Neural progenitor cell (in vitro differentiated cells): ENCODE results near the gene PRODH2. TPM values are rescaled to one million over a fixed set of nuclear protein-coding genes. Genes with fewer than 3 reads are reported as not detected.
"Not testable (repeated sequence)": the region's sequence is repeated elsewhere in the genome, so short reads cannot be mapped to it uniquely, and the experiment has no call there.

ENCODE experiments used
- DNase-seq: peaks from one replicate; pipeline ENCODE4 v3.0.0-alpha.2; 2016; ENCODE audit warnings: low spot score
- H2AFZ ChIP-seq: fragments of 200-600 bp; sonication (generic); replicated peaks from 2 replicates; pipeline ENCODE4 v1.6.1; 2016; ENCODE audit warnings: antibody characterized with exemption
- H3F3A ChIP-seq: fragments of 200-600 bp; sonication (generic); 2 replicates; pipeline ENCODE4 v1.6.1; 2016; ENCODE audit warnings: antibody characterized with exemption, low read depth
- H3K27ac ChIP-seq: fragments of 200-600 bp; sonication (generic); 2 replicates; pipeline ENCODE4 v1.5.1; 2016; ENCODE audit warnings: mild to moderate bottlenecking
- H3K27me3 ChIP-seq: fragments of 200-600 bp; sonication (generic); 2 replicates; pipeline ENCODE4 v1.6.1; 2016; ENCODE audit warnings: mild to moderate bottlenecking, moderate library complexity
- H3K36me3 ChIP-seq: fragments of 200-600 bp; sonication (generic); 2 replicates; pipeline ENCODE4 v1.5.1; 2016
- H3K4me1 ChIP-seq: fragments of 200-600 bp; sonication (generic); 2 replicates; pipeline ENCODE4 v1.6.1; 2016; ENCODE audit warnings: mixed run types
- H3K4me2 ChIP-seq: fragments of 200-600 bp; sonication (generic); 2 replicates; pipeline ENCODE4 v1.6.1; 2016
- H3K4me3 ChIP-seq: fragments of 200-600 bp; sonication (generic); 2 replicates; pipeline ENCODE4 v1.5.1; 2016
- H3K79me2 ChIP-seq: fragments of 200-600 bp; sonication (generic); 2 replicates; pipeline ENCODE4 v1.6.1; 2016; ENCODE audit warnings: low read depth
- H3K9ac ChIP-seq: fragments of 200-600 bp; sonication (generic); 2 replicates; pipeline ENCODE4 v1.6.1; 2016
- H3K9me3 ChIP-seq: fragments of 200-600 bp; sonication (generic); 2 replicates; pipeline ENCODE4 v1.5.1; 2016; ENCODE audit warnings: low read depth
- H4K20me1 ChIP-seq: fragments of 200-600 bp; sonication (generic); 2 replicates; pipeline ENCODE4 v1.6.1; 2016; ENCODE audit warnings: low read depth
- H3K27ac Mint-ChIP-seq: 3 replicates; pipeline ENCODE4 v1.8.0; 2021; ENCODE audit warnings: mixed read lengths
- H3K27me3 Mint-ChIP-seq: 2 replicates; pipeline ENCODE4 v1.8.0; 2022; ENCODE audit warnings: low read depth, mild to moderate bottlenecking, inconsistent platforms, moderate library complexity, mixed read lengths; ENCODE audit not compliant: insufficient read depth
- H3K36me3 Mint-ChIP-seq: 3 replicates; pipeline ENCODE4 v1.8.0; 2021; ENCODE audit warnings: mixed read lengths
- H3K4me1 Mint-ChIP-seq: 3 replicates; pipeline ENCODE4 v1.8.0; 2021; ENCODE audit warnings: mixed read lengths
- H3K4me3 Mint-ChIP-seq: 3 replicates; pipeline ENCODE4 v1.8.0; 2021; ENCODE audit warnings: mild to moderate bottlenecking, moderate library complexity, mixed read lengths
- H3K9me3 Mint-ChIP-seq: 3 replicates; pipeline ENCODE4 v1.8.0; 2020; ENCODE audit warnings: mixed read lengths
- EZH2 ChIP-seq: fragments of 200-600 bp; sonication (generic); IDR thresholded peaks from 2 replicates; pipeline ENCODE4 v1.6.1; 2017; ENCODE audit warnings: antibody characterized with exemption, mild to moderate bottlenecking, moderate library complexity
- EZH2phosphoT487 ChIP-seq: fragments of 200-600 bp; sonication (generic); IDR thresholded peaks from 2 replicates; pipeline ENCODE4 v1.6.1; 2017; ENCODE audit warnings: antibody characterized with exemption
- total RNA-seq: library from RNA; depleted of rRNA; stranded (reverse); fragments of >200 nt; gene quantifications from 2 replicates; pipeline ENCODE4 v1.2.3, GENCODE V29; 2015; ENCODE audit warnings: low replicate concordance
- TF ChIP-seq, protein P1 (sequence below): fragments of 200-600 bp; sonication (generic); IDR thresholded peaks from 2 replicates; pipeline ENCODE4 v1.5.1; 2017; ENCODE audit warnings: antibody characterized with exemption, mild to moderate bottlenecking

PRODH2 gene
- total RNA-seq, 1 donor from 2014 or later, result not detected

DNA sequence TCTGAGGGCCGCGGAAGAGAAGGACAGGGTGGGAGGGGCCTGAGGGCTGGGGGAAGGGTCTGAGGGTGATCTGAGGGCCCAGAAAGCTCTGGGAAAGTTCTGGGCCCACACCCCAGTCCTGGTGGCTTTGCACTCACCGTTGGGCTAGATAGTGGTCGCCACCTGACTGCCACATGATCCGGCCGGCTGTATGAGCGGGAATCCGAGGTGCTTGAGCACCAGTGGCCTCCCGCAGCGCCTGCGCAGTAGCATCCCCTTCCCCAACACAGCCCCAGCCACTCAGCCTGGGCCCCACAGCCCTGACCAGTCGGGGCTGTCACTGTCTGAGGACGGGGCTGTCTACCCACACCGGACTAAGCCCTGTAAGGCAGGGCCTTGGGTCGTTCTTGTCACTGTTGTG lies 15.0 kb downstream of the PRODH2 start:
- H3K4me3 ChIP-seq, result peak overlapping the region; percentile 25
- TF ChIP-seq, protein P1, sequence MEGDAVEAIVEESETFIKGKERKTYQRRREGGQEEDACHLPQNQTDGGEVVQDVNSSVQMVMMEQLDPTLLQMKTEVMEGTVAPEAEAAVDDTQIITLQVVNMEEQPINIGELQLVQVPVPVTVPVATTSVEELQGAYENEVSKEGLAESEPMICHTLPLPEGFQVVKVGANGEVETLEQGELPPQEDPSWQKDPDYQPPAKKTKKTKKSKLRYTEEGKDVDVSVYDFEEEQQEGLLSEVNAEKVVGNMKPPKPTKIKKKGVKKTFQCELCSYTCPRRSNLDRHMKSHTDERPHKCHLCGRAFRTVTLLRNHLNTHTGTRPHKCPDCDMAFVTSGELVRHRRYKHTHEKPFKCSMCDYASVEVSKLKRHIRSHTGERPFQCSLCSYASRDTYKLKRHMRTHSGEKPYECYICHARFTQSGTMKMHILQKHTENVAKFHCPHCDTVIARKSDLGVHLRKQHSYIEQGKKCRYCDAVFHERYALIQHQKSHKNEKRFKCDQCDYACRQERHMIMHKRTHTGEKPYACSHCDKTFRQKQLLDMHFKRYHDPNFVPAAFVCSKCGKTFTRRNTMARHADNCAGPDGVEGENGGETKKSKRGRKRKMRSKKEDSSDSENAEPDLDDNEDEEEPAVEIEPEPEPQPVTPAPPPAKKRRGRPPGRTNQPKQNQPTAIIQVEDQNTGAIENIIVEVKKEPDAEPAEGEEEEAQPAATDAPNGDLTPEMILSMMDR, result no peak
- TF ChIP-seq EZH2phosphoT487 (no peak), EZH2 (no peak)
- peaks cover 5% of the 10 kb centered on the region for H3K4me1 ChIP-seq
- H3K27ac ChIP-seq, result no peak overlapping the region
- no peak overlapping the region for H3K27ac Mint-ChIP-seq
- peaks cover 46% of the 10 kb centered on the region for H3K27me3 ChIP-seq
- no peaks in the 10 kb centered on the region for H3K9me3 Mint-ChIP-seq
- H3F3A ChIP-seq, result no peaks in the 10 kb centered on the region
- peak overlapping the region; percentile 93 for H2AFZ ChIP-seq
- H4K20me1 ChIP-seq, result no peaks in the 10 kb centered on the region
- peaks cover 5% of the 10 kb centered on the region for H3K4me1 Mint-ChIP-seq
- peaks cover 44% of the 10 kb centered on the region for H3K27me3 Mint-ChIP-seq
- no peaks in the 10 kb centered on the region for H3K36me3 Mint-ChIP-seq
- no peak overlapping the region for H3K9ac ChIP-seq
- no peaks in the 10 kb centered on the region for H3K79me2 ChIP-seq
- no peak overlapping the region for H3K4me3 Mint-ChIP-seq
- H3K36me3 ChIP-seq, result no peaks in the 10 kb centered on the region
- DNase-seq, result peak; percentile 51
- H3K9me3 ChIP-seq, result no peaks in the 10 kb centered on the region
- H3K4me2 ChIP-seq, result peak overlapping the region; percentile 68

DNA sequence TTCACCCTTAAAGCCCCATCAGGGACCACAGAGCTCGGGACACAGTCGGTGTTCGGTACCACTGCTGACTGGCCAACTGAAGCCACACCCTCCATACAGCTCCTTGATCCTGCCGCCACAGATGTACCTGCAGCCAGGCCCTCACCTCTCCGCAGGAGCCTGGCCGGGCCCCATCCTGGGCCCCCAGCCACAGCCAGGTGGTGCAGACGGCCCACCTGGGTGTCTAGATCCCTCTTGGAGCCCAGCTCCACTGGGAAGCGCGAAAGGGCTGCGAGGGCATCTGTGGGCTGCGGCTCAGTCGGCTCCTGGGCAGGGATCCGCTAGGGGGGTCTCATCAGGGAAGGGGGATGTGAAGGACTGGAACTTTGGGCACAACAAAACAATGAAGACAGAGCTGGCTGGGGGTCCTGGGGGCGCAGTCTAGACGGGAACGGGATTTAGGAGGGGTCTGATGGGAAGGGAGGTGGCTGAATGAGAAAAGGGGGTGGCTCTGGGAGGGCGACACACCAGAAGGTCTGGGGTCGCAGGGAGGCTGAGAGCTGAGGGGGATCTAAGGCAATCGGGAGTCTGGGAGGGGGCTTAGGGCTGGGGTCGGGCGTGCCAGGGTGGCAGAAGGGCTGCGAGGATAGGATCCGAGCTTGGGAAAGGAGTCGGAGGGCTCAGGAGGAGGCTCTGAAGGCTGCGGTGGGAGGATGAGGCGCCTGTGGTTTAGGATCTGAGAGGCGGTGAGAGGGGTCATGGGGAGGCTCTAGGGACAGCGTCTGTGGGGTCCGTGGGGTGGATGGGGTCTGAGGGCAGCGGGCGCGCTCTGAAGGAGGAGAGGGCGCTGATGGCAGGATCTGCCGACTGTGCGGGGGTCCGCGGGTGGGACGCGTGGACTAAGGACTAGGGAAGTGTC lies 15.8 kb downstream of the PRODH2 start:
- peak overlapping the region; percentile 44 for H3K4me3 Mint-ChIP-seq
- H3K36me3 ChIP-seq, result no peaks in the 10 kb centered on the region
- H3K79me2 ChIP-seq, result no peaks in the 10 kb centered on the region
- H2AFZ ChIP-seq, result peak overlapping the region; percentile 93
- peak; percentile 68 for TF ChIP-seq EZH2
- TF ChIP-seq EZH2phosphoT487, result no peak
- TF ChIP-seq, protein P1, result no peak
- H3K4me1 Mint-ChIP-seq, result peaks cover 5% of the 10 kb centered on the region
- no peaks in the 10 kb centered on the region for H3F3A ChIP-seq
- peak overlapping the region; percentile 68 for H3K4me2 ChIP-seq
- no peaks in the 10 kb centered on the region for H3K36me3 Mint-ChIP-seq
- H3K4me1 ChIP-seq, result peaks cover 5% of the 10 kb centered on the region
- H3K27me3 Mint-ChIP-seq, result peaks cover 44% of the 10 kb centered on the region
- H3K4me3 ChIP-seq, result peak overlapping the region; percentile 25
- H3K9me3 Mint-ChIP-seq, result no peaks in the 10 kb centered on the region
- no peaks in the 10 kb centered on the region for H4K20me1 ChIP-seq
- no peak overlapping the region for H3K27ac ChIP-seq
- peaks cover 46% of the 10 kb centered on the region for H3K27me3 ChIP-seq
- peak overlapping the region; percentile 50 for H3K27ac Mint-ChIP-seq
- no peak for DNase-seq
- no peak overlapping the region for H3K9ac ChIP-seq
- no peaks in the 10 kb centered on the region for H3K9me3 ChIP-seq

DNA sequence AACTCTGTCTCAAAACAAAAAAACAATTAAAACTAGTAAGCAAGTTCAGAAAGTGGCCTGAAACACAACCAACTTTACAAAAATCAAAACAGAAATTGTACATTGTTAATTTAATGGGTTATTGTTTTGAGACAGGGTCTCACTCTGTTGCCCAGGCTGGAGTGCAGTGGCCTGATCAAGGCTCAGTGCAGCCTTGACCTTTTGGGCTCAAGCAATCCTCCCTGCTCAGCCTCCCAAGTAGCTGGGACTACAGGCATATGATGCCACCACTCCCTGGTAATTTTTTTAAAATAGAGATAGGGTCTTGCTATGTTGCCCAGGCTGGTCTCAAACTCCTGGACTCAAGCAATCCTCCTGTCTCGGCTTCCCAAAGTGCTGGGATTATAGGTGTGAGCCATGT lies 17.1 kb downstream of the PRODH2 start:
- H3K27me3 ChIP-seq, result peaks cover 46% of the 10 kb centered on the region
- H3F3A ChIP-seq, H3K9me3 Mint-ChIP-seq, H3K4me3 ChIP-seq, H3K4me1 ChIP-seq, DNase-seq, H3K27ac Mint-ChIP-seq, H3K27ac ChIP-seq, H3K36me3 Mint-ChIP-seq, H3K9me3 ChIP-seq, H3K4me3 Mint-ChIP-seq, H3K79me2 ChIP-seq, H3K4me1 Mint-ChIP-seq, H3K36me3 ChIP-seq, H3K9ac ChIP-seq, H3K4me2 ChIP-seq, H4K20me1 ChIP-seq, H2AFZ ChIP-seq: not testable (repeated sequence)
- H3K27me3 Mint-ChIP-seq, result peaks cover 40% of the 10 kb centered on the region
